ENCODE measurements around the gene C7orf25. TPM values are rescaled to one million over a fixed set of nuclear protein-coding genes. Genes with fewer than 3 reads are reported as not detected.

The C7orf25 gene
- total RNA-seq, 1 experiment from 2014 or later: 5.5 TPM

- no peak for TF ChIP-seq MLX (CRISPR knock-in tag; IDR thresholded peaks at IDR 0.05)
- no peak for TF ChIP-seq ZNF423 (CRISPR knock-in tag; IDR thresholded peaks at IDR 0.05)
- TF ChIP-seq E2F1 (CRISPR knock-in tag; IDR thresholded peaks at IDR 0.05): no peak
Observed at GRCh38 chr7:42946627-42946950, 34.7 kb upstream of the C7orf25 start (continued).

- ChIA-PET CTCF (interaction anchor here (0.9 to 2.0 kb wide), 4 partner anchors 37 to 636 kb away, joined by 3 to 7 read pairs (median 4); no protein-coding TSS in a partner anchor), POLR2A (interaction anchor here (0.6 kb wide), 1 partner anchor 223 kb away, joined by 3 read pairs; no protein-coding TSS in a partner anchor)
- peaks cover 12% of the 10 kb centered on the region for H3K4me1 Mint-ChIP-seq
- H3K27me3 Mint-ChIP-seq (ENCODE audit: low read depth): no peaks in the 10 kb centered on the region
- DNase-seq (ENCODE audit: low spot score): no peak
- no peak for ATAC-seq
- H3K36me3 Mint-ChIP-seq: no peaks in the 10 kb centered on the region
- peaks cover 4% of the 10 kb centered on the region for H3K9me3 Mint-ChIP-seq
- no peak overlapping the region for H3K27ac Mint-ChIP-seq
- TF ChIP-seq ZNF219 (CRISPR knock-in tag; IDR thresholded peaks at IDR 0.05; ENCODE audit: borderline replicate concordance): no peak
- no peak for TF ChIP-seq ZNF425 (CRISPR knock-in tag; conservative IDR thresholded peaks at IDR 0.05)
- no peak for TF ChIP-seq KAT7 (CRISPR knock-in tag; IDR thresholded peaks at IDR 0.05; ENCODE audit: borderline replicate concordance)
- TF ChIP-seq TEAD4 (CRISPR knock-in tag; IDR thresholded peaks at IDR 0.05): no peak
- no peak for TF ChIP-seq CREB1 (CRISPR knock-in tag; IDR thresholded peaks at IDR 0.05)
- TF ChIP-seq FOXP1 (CRISPR knock-in tag; IDR thresholded peaks at IDR 0.05; ENCODE audit: borderline replicate concordance): no peak
- no peak overlapping the region for H3K4me3 Mint-ChIP-seq
Observed at GRCh38 chr7:42945821-42946626, 34.2 kb upstream of the C7orf25 start.

GRCh38 chr7:42940985-42941847, 29.3 kb upstream of the C7orf25 start:
- H3K27me3 Mint-ChIP-seq (ENCODE audit: low read depth): no peaks in the 10 kb centered on the region
- ATAC-seq: peak; percentile 90

More at GRCh38 chr7:42940985-42941847, 29.3 kb upstream of the C7orf25 start:
- DNase-seq (ENCODE audit: low spot score): peak; percentile 90
- Mint-ChIP-seq H3K4me1 (peaks cover 9% of the 10 kb centered on the region), H3K4me3 (no peak overlapping the region), H3K9me3 (no peaks in the 10 kb centered on the region), H3K27ac (peak overlapping the region; percentile 66; the same call in 1 of the 2 replicates), H3K36me3 (peaks cover 15% of the 10 kb centered on the region)
- TF ChIP-seq NFYB (CRISPR knock-in tag; conservative IDR thresholded peaks at IDR 0.05; ENCODE audit: low read depth) (no peak), GABPB1 (CRISPR knock-in tag; IDR thresholded peaks at IDR 0.05) (no peak), CTCF (IDR thresholded peaks at IDR 0.05) (peak; percentile 91), RORB (CRISPR knock-in tag; IDR thresholded peaks at IDR 0.05) (no peak), TP53 (CRISPR knock-in tag; IDR thresholded peaks at IDR 0.05) (no peak), ZBTB43 (CRISPR knock-in tag; IDR thresholded peaks at IDR 0.05) (no peak), ZSCAN18 (CRISPR knock-in tag; IDR thresholded peaks at IDR 0.05) (no peak), GRHL2 (CRISPR knock-in tag; IDR thresholded peaks at IDR 0.05; ENCODE audit: insufficient replicate concordance, severe bottlenecking) (no peak), ZNF138 (CRISPR knock-in tag; conservative IDR thresholded peaks at IDR 0.05) (no peak), PRRX2 (CRISPR knock-in tag; IDR thresholded peaks at IDR 0.05) (no peak), TEAD1 (CRISPR knock-in tag; IDR thresholded peaks at IDR 0.05) (0 out of 2 replicates have a peak, but pooled peaks have one; percentile 23)
- CTCF ChIA-PET: interaction anchor here (0.6 to 2.5 kb wide), 69 partner anchors 9 to 1000 kb away, joined by 3 to 36 read pairs (median 4); partner anchors contain the start of genes MRPL32, PSMA2 and STK17A
- POLR2A ChIA-PET: interaction anchor here (0.6 to 1.0 kb wide), 2 partner anchors 130 to 167 kb away, joined by 3 read pairs; no protein-coding TSS in a partner anchor
